ENCODE measurements around the gene MYL12B.

The MYL12B gene

GRCh38 chr18:3233433-3234168, 28.3 kb upstream of the MYL12B start:
- H3K9me3 ChIP-seq (ENCODE audit: insufficient read depth, low read length, severe bottlenecking) = no peaks in the 10 kb centered on the region
- no peaks in the 10 kb centered on the region for H3K4me1 ChIP-seq (ENCODE audit: insufficient read depth, low read length)
- H3K27ac ChIP-seq (ENCODE audit: low read length) = no peak overlapping the region
- H4K20me1 ChIP-seq (ENCODE audit: insufficient read depth, low read length) = no peaks in the 10 kb centered on the region
- no peak for TF ChIP-seq CTCF (IDR thresholded peaks at IDR 0.05; ENCODE audit: borderline replicate concordance, extremely low read depth, low read length, poor library complexity, severe bottlenecking)
- H3K4me3 ChIP-seq (ENCODE audit: low read depth in 1 of 2, low read length in 2 of 2) = no peak overlapping the region
- H2AFZ ChIP-seq (ENCODE audit: low read depth, low read length) = no peak overlapping the region
- no peaks in the 10 kb centered on the region for H3K79me2 ChIP-seq (ENCODE audit: insufficient read depth, low read length)
- H3K27me3 ChIP-seq (ENCODE audit: insufficient read depth, low read length, poor library complexity) = no peaks in the 10 kb centered on the region
- H3K9ac ChIP-seq (ENCODE audit: low read depth, low read length) = no peak overlapping the region
- no peak for DNase-seq
- ATAC-seq (ENCODE audit: insufficient read depth, low read depth) = no peak
- no peaks in the 10 kb centered on the region for H3K36me3 ChIP-seq (ENCODE audit: insufficient read depth, low read length)
- no peak overlapping the region for H3K4me2 ChIP-seq (ENCODE audit: insufficient read depth, low read length)

GRCh38 chr18:3234457-3234856, 27.5 kb upstream of the MYL12B start:
- no peaks in the 10 kb centered on the region for H3K36me3 ChIP-seq (ENCODE audit: insufficient read depth, low read length)
- H2AFZ ChIP-seq (ENCODE audit: low read depth, low read length) = no peak overlapping the region
- no peaks in the 10 kb centered on the region for H3K79me2 ChIP-seq (ENCODE audit: insufficient read depth, low read length)
- DNase-seq (no peak), ATAC-seq (ENCODE audit: insufficient read depth, low read depth) (no peak)
- no peak overlapping the region for H3K9ac ChIP-seq (ENCODE audit: low read depth, low read length)
- H3K27ac ChIP-seq (ENCODE audit: low read length) = no peak overlapping the region
- no peaks in the 10 kb centered on the region for H3K27me3 ChIP-seq (ENCODE audit: insufficient read depth, low read length, poor library complexity)
- no peaks in the 10 kb centered on the region for H3K9me3 ChIP-seq (ENCODE audit: insufficient read depth, low read length, severe bottlenecking)
- TF ChIP-seq EZH2 (IDR thresholded peaks at IDR 0.05; ENCODE audit: borderline replicate concordance, low read depth, low read length, severe bottlenecking) = no peak
- TF ChIP-seq CTCF (IDR thresholded peaks at IDR 0.05; ENCODE audit: borderline replicate concordance, extremely low read depth, low read length, poor library complexity, severe bottlenecking) = no peak
- no peak overlapping the region for H3K4me2 ChIP-seq (ENCODE audit: insufficient read depth, low read length)
- H3K4me1 ChIP-seq (ENCODE audit: insufficient read depth, low read length) = no peaks in the 10 kb centered on the region
- no peak overlapping the region for H3K4me3 ChIP-seq (ENCODE audit: low read depth in 1 of 2, low read length in 2 of 2)
- H4K20me1 ChIP-seq (ENCODE audit: insufficient read depth, low read length) = no peaks in the 10 kb centered on the region

- H3K36me3 ChIP-seq (ENCODE audit: insufficient read depth, low read length) = no peaks in the 10 kb centered on the region
- no peaks in the 10 kb centered on the region for H4K20me1 ChIP-seq (ENCODE audit: insufficient read depth, low read length)
- H3K79me2 ChIP-seq (ENCODE audit: insufficient read depth, low read length) = no peaks in the 10 kb centered on the region
- H3K9me3 ChIP-seq (ENCODE audit: insufficient read depth, low read length, severe bottlenecking) = no peaks in the 10 kb centered on the region
- no peaks in the 10 kb centered on the region for H3K4me1 ChIP-seq (ENCODE audit: insufficient read depth, low read length)
- ATAC-seq (ENCODE audit: insufficient read depth, low read depth) (no peak), DNase-seq (no peak)
- TF ChIP-seq EZH2 (IDR thresholded peaks at IDR 0.05; ENCODE audit: borderline replicate concordance, low read depth, low read length, severe bottlenecking) (no peak), CTCF (IDR thresholded peaks at IDR 0.05; ENCODE audit: borderline replicate concordance, extremely low read depth, low read length, poor library complexity, severe bottlenecking) (no peak)
- no peak overlapping the region for H3K9ac ChIP-seq (ENCODE audit: low read depth, low read length)
- no peaks in the 10 kb centered on the region for H3K27me3 ChIP-seq (ENCODE audit: insufficient read depth, low read length, poor library complexity)
- no peak overlapping the region for H3K4me2 ChIP-seq (ENCODE audit: insufficient read depth, low read length)
- no peak overlapping the region for H3K4me3 ChIP-seq (ENCODE audit: low read depth in 1 of 2, low read length in 2 of 2)
- no peak overlapping the region for H2AFZ ChIP-seq (ENCODE audit: low read depth, low read length)
- no peak overlapping the region for H3K27ac ChIP-seq (ENCODE audit: low read length)
These were observed 26.1 kb upstream of the MYL12B start for GRCh38 chr18:3235846-3236245.
